ENCODE data around the gene ZNF784. TPM values are rescaled to one million over a fixed set of nuclear protein-coding genes. Genes with fewer than 3 reads are reported as not detected.

The ZNF784 gene
- total and polyA plus RNA-seq, 2 of the 13 experiments (the other 11 are each of a cell fraction or from before 2014, with no cell fraction given) = 4.1 to 4.2 TPM

- TF ChIP-seq, protein P1, sequence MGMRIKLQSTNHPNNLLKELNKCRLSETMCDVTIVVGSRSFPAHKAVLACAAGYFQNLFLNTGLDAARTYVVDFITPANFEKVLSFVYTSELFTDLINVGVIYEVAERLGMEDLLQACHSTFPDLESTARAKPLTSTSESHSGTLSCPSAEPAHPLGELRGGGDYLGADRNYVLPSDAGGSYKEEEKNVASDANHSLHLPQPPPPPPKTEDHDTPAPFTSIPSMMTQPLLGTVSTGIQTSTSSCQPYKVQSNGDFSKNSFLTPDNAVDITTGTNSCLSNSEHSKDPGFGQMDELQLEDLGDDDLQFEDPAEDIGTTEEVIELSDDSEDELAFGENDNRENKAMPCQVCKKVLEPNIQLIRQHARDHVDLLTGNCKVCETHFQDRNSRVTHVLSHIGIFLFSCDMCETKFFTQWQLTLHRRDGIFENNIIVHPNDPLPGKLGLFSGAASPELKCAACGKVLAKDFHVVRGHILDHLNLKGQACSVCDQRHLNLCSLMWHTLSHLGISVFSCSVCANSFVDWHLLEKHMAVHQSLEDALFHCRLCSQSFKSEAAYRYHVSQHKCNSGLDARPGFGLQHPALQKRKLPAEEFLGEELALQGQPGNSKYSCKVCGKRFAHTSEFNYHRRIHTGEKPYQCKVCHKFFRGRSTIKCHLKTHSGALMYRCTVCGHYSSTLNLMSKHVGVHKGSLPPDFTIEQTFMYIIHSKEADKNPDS (CRISPR knock-in tag; IDR thresholded peaks at IDR 0.05) = no peak
- TF ChIP-seq ZNF124 (CRISPR knock-in tag; IDR thresholded peaks at IDR 0.05) (0 out of 2 replicates have a peak, but pooled peaks have one; percentile 51), ZNF709 (CRISPR knock-in tag; IDR thresholded peaks at IDR 0.05) (peak; percentile 70), ZMYM3 (CRISPR knock-in tag; IDR thresholded peaks at IDR 0.05) (peak; percentile 87), ZNF34 (CRISPR knock-in tag; IDR thresholded peaks at IDR 0.05; ENCODE audit: borderline replicate concordance) (peak; percentile 47; the same call in 1 of the 2 replicates), ZNF644 (CRISPR knock-in tag; IDR thresholded peaks at IDR 0.05; ENCODE audit: low read depth) (0 out of 2 replicates have a peak, but pooled peaks have one; percentile 17), NKX3-1 (CRISPR knock-in tag; IDR thresholded peaks at IDR 0.05) (peak; percentile 43; the same call in 1 of the 2 replicates), ZBTB20 (CRISPR knock-in tag; IDR thresholded peaks at IDR 0.05; ENCODE audit: borderline replicate concordance, low read depth) (peak; percentile 65; the same call in 1 of the 2 replicates), KDM1A (CRISPR knock-in tag; IDR thresholded peaks at IDR 0.05) (peak; percentile 78; the same call in 1 of the 2 replicates), ZNF777 (CRISPR knock-in tag; IDR thresholded peaks at IDR 0.05) (peak; percentile 60; the same call in 1 of the 2 replicates), SMAD3 (CRISPR knock-in tag; IDR thresholded peaks at IDR 0.05) (peak; percentile 47; the same call in 1 of the 2 replicates), ZNF550 (CRISPR knock-in tag; IDR thresholded peaks at IDR 0.05; ENCODE audit: borderline replicate concordance) (no peak), ZFP91 (CRISPR knock-in tag; IDR thresholded peaks at IDR 0.05; ENCODE audit: borderline replicate concordance) (0 out of 2 replicates have a peak, but pooled peaks have one; percentile 18), NR2C2 (CRISPR knock-in tag; IDR thresholded peaks at IDR 0.05; ENCODE audit: borderline replicate concordance) (peak; percentile 47; the same call in 1 of the 2 replicates), SATB2 (CRISPR knock-in tag; IDR thresholded peaks at IDR 0.05) (0 out of 2 replicates have a peak, but pooled peaks have one; percentile 54), ZNF674 (CRISPR knock-in tag; IDR thresholded peaks at IDR 0.05; ENCODE audit: low read depth) (no peak), CREB1 (IDR thresholded peaks at IDR 0.05) (no peak), CREB1 (CRISPR knock-in tag; IDR thresholded peaks at IDR 0.05) (peak; percentile 14; the same call in 1 of the 2 replicates), ZNF263 (CRISPR knock-in tag; IDR thresholded peaks at IDR 0.05) (peak; percentile 18; the same call in 1 of the 2 replicates), BCL6 (CRISPR knock-in tag; IDR thresholded peaks at IDR 0.05) (no peak), ZNF121 (CRISPR knock-in tag; IDR thresholded peaks at IDR 0.05) (0 out of 2 replicates have a peak, but pooled peaks have one; percentile 9), ZNF343 (CRISPR knock-in tag; IDR thresholded peaks at IDR 0.05) (peak; percentile 46; the same call in 1 of the 2 replicates), WIZ (CRISPR knock-in tag; IDR thresholded peaks at IDR 0.05) (peak; percentile 83; the same call in 1 of the 2 replicates), REL (CRISPR knock-in tag; conservative IDR thresholded peaks at IDR 0.05) (peak; percentile 62; the same call in 1 of the 2 replicates), ZNF292 (CRISPR knock-in tag; IDR thresholded peaks at IDR 0.05; ENCODE audit: borderline replicate concordance, low read depth) (0 out of 2 replicates have a peak, but pooled peaks have one; percentile 23), JUNB (CRISPR knock-in tag; IDR thresholded peaks at IDR 0.05; ENCODE audit: borderline replicate concordance) (peak; percentile 63; the same call in 1 of the 2 replicates), SMAD1 (CRISPR knock-in tag; IDR thresholded peaks at IDR 0.05; ENCODE audit: borderline replicate concordance, low read depth) (no peak)
Measured at GRCh38 chr19:55581145-55581822, 43.1 kb downstream of the ZNF784 start (continued).

Data from HepG2 (cell line).